ENCODE measurements around the gene EXOC3. TPM values are rescaled to one million over a fixed set of nuclear protein-coding genes. Genes with fewer than 3 reads are reported as not detected.

EXOC3 gene
- total and polyA plus RNA-seq, 10 of the 15 experiments (the other 5 are each of a cell fraction or from before 2014, with no cell fraction given): 1.6 to 53.0 (median 27.9) TPM

DNA sequence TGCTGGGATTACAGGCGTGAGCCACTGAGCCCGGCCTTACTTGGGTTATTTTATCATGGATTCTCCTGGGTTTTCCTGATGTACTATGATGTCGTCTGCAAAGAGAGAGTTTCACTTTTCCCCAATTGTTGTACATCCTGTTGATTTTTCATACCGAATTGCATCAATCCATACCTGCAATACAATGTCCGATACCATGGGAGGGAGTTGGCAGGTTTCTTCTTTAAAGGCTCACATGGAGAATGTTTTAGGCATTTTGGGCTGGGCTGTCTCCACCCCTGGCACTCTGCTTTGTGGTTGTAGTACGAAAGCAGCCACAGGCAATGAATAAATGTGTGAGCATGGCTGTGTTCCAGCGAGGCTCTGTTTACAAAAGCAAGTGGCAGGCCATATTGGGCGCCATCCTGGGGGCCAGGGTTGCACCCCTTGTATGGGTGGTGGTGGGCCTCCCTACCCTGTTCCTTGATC lies 35.1 kb upstream of the EXOC3 start:
- intact Hi-C loops (cut with micrococcal nuclease; ENCODE audit: unreplicated experiment): no loop called here
- whole genome bisulfite sequencing (ENCODE audit: insufficient coverage, insufficient replicate concordance, low lambda C conversion rate, missing lambda C conversion rate): 79% methylated on average over 8 of the region's 8 CpGs
- POLR2A ChIA-PET: no interaction called here
- no peak for DNase-seq (ENCODE audit: low read depth, low spot score)
- Histone ChIP-seq H4K20me1 (ENCODE audit: control insufficient read depth, insufficient read depth) (no peaks in the 10 kb centered on the region), H3K27me3 (replicated peaks in 1 of 2; ENCODE audit: control insufficient read depth in 2 of 2, insufficient read depth in 2 of 2, low read length in 1 of 2) (no peaks in the 10 kb centered on the region), H3K4me3 (no peak overlapping the region), H3K27ac (ENCODE audit: control insufficient read depth, insufficient read depth) (no peak overlapping the region), H3K4me2 (ENCODE audit: control insufficient read depth, insufficient read depth) (no peak overlapping the region), H2AFZ (ENCODE audit: control insufficient read depth, low read depth, low read length) (no peak overlapping the region), H3K9ac (ENCODE audit: control insufficient read depth, insufficient read depth, low read length) (no peak overlapping the region), H3K79me2 (ENCODE audit: control insufficient read depth, insufficient read depth, low read length) (no peaks in the 10 kb centered on the region; the same call in 1 of the 2 replicates), H3K4me1 (ENCODE audit: control insufficient read depth, insufficient read depth, low read length) (peaks cover 10% of the 10 kb centered on the region), H3K9me3 (replicated peaks; ENCODE audit: control insufficient read depth, insufficient read depth, low read length) (no peaks in the 10 kb centered on the region), H3K36me3 (ENCODE audit: control insufficient read depth in 2 of 2, insufficient read depth in 2 of 2, low read length in 1 of 2) (peaks cover 2 to 3% of the 10 kb centered on the region in 2 experiments; a peak in 2 of 4 replicates)
- CTCF ChIA-PET: no interaction called here
- RAD21 ChIA-PET (ENCODE audit: unreplicated experiment): no interaction called here
- FAIRE-seq: no peak
- ATAC-seq: no peak
- in situ Hi-C loops (cut with MboI): no loop called here
- no peak for TF ChIP-seq SUPT20H (IDR thresholded peaks at IDR 0.05; ENCODE audit: borderline replicate concordance, control insufficient read depth, low read depth, low read length)
- TF ChIP-seq ATF7 (IDR thresholded peaks at IDR 0.05; ENCODE audit: low read depth): no peak
- TF ChIP-seq EP300 (IDR thresholded peaks at IDR 0.05; ENCODE audit: borderline replicate concordance in 1 of 2, control insufficient read depth in 1 of 2, low read depth in 2 of 2, low read length in 2 of 2): no peak
- no peak for TF ChIP-seq NFYA (IDR thresholded peaks at IDR 0.05; ENCODE audit: borderline replicate concordance, low read depth, low read length)
- TF ChIP-seq, protein P1, sequence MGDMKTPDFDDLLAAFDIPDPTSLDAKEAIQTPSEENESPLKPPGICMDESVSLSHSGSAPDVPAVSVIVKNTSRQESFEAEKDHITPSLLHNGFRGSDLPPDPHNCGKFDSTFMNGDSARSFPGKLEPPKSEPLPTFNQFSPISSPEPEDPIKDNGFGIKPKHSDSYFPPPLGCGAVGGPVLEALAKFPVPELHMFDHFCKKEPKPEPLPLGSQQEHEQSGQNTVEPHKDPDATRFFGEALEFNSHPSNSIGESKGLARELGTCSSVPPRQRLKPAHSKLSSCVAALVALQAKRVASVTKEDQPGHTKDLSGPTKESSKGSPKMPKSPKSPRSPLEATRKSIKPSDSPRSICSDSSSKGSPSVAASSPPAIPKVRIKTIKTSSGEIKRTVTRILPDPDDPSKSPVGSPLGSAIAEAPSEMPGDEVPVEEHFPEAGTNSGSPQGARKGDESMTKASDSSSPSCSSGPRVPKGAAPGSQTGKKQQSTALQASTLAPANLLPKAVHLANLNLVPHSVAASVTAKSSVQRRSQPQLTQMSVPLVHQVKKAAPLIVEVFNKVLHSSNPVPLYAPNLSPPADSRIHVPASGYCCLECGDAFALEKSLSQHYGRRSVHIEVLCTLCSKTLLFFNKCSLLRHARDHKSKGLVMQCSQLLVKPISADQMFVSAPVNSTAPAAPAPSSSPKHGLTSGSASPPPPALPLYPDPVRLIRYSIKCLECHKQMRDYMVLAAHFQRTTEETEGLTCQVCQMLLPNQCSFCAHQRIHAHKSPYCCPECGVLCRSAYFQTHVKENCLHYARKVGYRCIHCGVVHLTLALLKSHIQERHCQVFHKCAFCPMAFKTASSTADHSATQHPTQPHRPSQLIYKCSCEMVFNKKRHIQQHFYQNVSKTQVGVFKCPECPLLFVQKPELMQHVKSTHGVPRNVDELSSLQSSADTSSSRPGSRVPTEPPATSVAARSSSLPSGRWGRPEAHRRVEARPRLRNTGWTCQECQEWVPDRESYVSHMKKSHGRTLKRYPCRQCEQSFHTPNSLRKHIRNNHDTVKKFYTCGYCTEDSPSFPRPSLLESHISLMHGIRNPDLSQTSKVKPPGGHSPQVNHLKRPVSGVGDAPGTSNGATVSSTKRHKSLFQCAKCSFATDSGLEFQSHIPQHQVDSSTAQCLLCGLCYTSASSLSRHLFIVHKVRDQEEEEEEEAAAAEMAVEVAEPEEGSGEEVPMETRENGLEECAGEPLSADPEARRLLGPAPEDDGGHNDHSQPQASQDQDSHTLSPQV (IDR thresholded peaks at IDR 0.05): no peak
- TF ChIP-seq MEF2B (IDR thresholded peaks at IDR 0.05; ENCODE audit: partially characterized antibody, poor library complexity, severe bottlenecking): no peak
- TF ChIP-seq BMI1 (IDR thresholded peaks at IDR 0.05; ENCODE audit: borderline replicate concordance): no peak
- TF ChIP-seq ZBED1 (IDR thresholded peaks at IDR 0.05; ENCODE audit: borderline replicate concordance): no peak
- no peak for TF ChIP-seq JUND (IDR thresholded peaks at IDR 0.05; ENCODE audit: low read depth, low read length)
- no peak for TF ChIP-seq ZNF274 (IDR thresholded peaks at IDR 0.05; ENCODE audit: insufficient read depth, insufficient read length)
- no peak for TF ChIP-seq JUNB (IDR thresholded peaks at IDR 0.05)
- SMC1A ChIA-PET (ENCODE audit: uncharacterized antibody, unreplicated experiment): no interaction called here
- BruUV-seq (replicated peaks): no TSS peak
